Measurements from ENCODE around the gene ARHGAP22. TPM values are rescaled to one million over a fixed set of nuclear protein-coding genes. Genes with fewer than 3 reads are reported as not detected.

The ARHGAP22 gene
- total and polyA plus RNA-seq, 2 of the 4 experiments (the other 2 are of a cell fraction) = 28.3 to 30.2 TPM

DNA sequence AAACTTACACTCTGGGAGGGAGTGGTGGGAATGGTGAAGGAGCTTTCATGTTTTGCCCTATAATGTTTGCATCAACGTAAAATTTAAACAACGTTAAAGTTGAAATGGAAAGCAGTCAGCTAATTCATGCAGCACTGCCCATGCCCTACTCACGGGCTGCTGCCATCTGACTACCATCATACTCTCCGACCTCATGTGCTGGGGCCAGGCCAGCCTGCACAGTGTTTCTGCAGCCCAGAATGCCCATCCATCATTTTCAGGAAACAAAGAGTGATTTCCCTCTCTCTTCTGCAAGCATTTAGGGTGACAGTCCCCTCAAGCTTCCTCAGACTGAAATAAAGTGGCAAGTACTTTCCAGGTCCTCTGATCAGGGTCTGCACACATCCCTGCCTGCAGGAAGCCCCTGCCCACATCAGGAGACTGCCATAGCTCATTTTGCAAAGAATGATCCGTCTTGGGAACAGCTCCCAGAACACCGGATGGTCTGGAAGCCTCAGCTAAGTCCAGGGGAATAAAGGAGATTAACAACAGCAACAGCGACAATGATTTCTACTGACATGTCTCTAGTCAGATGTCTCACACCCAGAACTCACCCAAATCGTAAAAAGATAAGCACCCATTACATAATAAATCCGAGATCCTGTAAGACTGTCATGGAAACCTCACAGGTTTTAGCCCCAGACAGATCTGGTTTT is 40.3 kb downstream of the ARHGAP22 start:
- POLR2A ChIA-PET (ENCODE audit: unreplicated experiment) = no interaction called here

More for the DNA sequence above, 40.3 kb downstream of the ARHGAP22 start:
- H3K36me3 ChIP-seq (ENCODE audit: control insufficient read depth, insufficient read depth, low read length) = no peaks in the 10 kb centered on the region
- H3K18ac ChIP-seq (ENCODE audit: low read depth, low read length) = no peak overlapping the region
- H4K20me1 ChIP-seq (ENCODE audit: insufficient read depth, low read length) = no peaks in the 10 kb centered on the region; the same call in 1 of the 2 replicates
- H3K27ac ChIP-seq (ENCODE audit: insufficient read depth, low read length) = no peak overlapping the region
- H3K23ac ChIP-seq (ENCODE audit: low read depth, low read length) = no peak overlapping the region
- no peaks in the 10 kb centered on the region for H3K27me3 ChIP-seq (ENCODE audit: control insufficient read depth, insufficient read depth, low read length)
- H4K8ac ChIP-seq (ENCODE audit: low read depth in 2 of 2, low read length in 2 of 2) = no peak overlapping the region
- no peak overlapping the region for H2BK20ac ChIP-seq (ENCODE audit: low read depth, low read length)
- no peaks in the 10 kb centered on the region for H3K9me3 ChIP-seq (ENCODE audit: control insufficient read depth, insufficient read depth, low read length)
- no peak overlapping the region for H3K56ac ChIP-seq (ENCODE audit: extremely low read depth, insufficient read depth, low read length)
- CTCF ChIA-PET = no interaction called here
- no peak overlapping the region for H2BK15ac ChIP-seq (ENCODE audit: low read depth, low read length)
- no peak overlapping the region for H2AFZ ChIP-seq (replicated peaks; ENCODE audit: low read length, poor library complexity)
- H3K4me1 ChIP-seq (ENCODE audit: control insufficient read depth, insufficient read depth, low read length) = no peaks in the 10 kb centered on the region
- dilution Hi-C loops (cut with HindIII; ENCODE audit: low sequenced_read_pairs, unreplicated experiment) (no loop called here), intact Hi-C loops (cut with micrococcal nuclease) (no loop called here), in situ Hi-C loops (cut with MboI; ENCODE audit: low sequenced_read_pairs) (loop anchor here (25.0 kb wide), 1 partner anchor 948 kb away; no protein-coding TSS in a partner anchor)
- no peak overlapping the region for H3K4me3 ChIP-seq (ENCODE audit: insufficient read depth, low read depth, low read length)
- no peak overlapping the region for H2BK120ac ChIP-seq (ENCODE audit: low read depth, low read length)
- no peak overlapping the region for H2AK5ac ChIP-seq (ENCODE audit: low read depth, low read length)
- H3K14ac ChIP-seq (replicated peaks; ENCODE audit: low read depth, low read length) = no peak overlapping the region
- no peak for DNase-seq
- no peak overlapping the region for H2AK9ac ChIP-seq (replicated peaks; ENCODE audit: low read depth, low read length, poor library complexity)
- no TSS peak for BruUV-seq (replicated peaks)
- H3K9me1 ChIP-seq (ENCODE audit: insufficient read depth, low read length) = peaks cover 24% of the 10 kb centered on the region
- H2BK5ac ChIP-seq (ENCODE audit: low read depth, low read length, poor library complexity, severe bottlenecking) = no peak overlapping the region
- H3K4ac ChIP-seq (ENCODE audit: low read depth, low read length) = no peak overlapping the region
- 43% methylated on average over 4 of the region's 9 CpGs; no CpG with 5 or more reads in 1 of the 2 experiments for WGBS, 2 experiments (ENCODE audit: extremely low coverage in 2 of 2, insufficient read length in 1 of 2)
- no peak overlapping the region for H3K9ac ChIP-seq (ENCODE audit: low read depth, low read length)
- H4K91ac ChIP-seq (ENCODE audit: insufficient read depth, low read depth, low read length) = no peak overlapping the region
- no peak overlapping the region for H4K5ac ChIP-seq (ENCODE audit: low read depth, low read length)
- TF ChIP-seq FOS (IDR thresholded peaks at IDR 0.05; ENCODE audit: low read depth, low read length) (no peak), RCOR1 (IDR thresholded peaks at IDR 0.05; ENCODE audit: insufficient replicate concordance, low read length) (no peak), ELK1 (IDR thresholded peaks at IDR 0.05; ENCODE audit: borderline replicate concordance, low read depth, low read length) (no peak), CEBPB (IDR thresholded peaks at IDR 0.05; ENCODE audit: low read depth, low read length) (no peak), CHD1 (IDR thresholded peaks at IDR 0.05; ENCODE audit: low read depth, low read length) (no peak), SMC3 (IDR thresholded peaks at IDR 0.05; ENCODE audit: low read depth, low read length) (no peak), RAD21 (IDR thresholded peaks at IDR 0.05; ENCODE audit: low read length) (no peak), RFX5 (IDR thresholded peaks at IDR 0.05; ENCODE audit: low read depth, low read length) (no peak), MAZ (IDR thresholded peaks at IDR 0.05; ENCODE audit: borderline replicate concordance, low read depth, low read length) (no peak), POLR2A (IDR thresholded peaks at IDR 0.05; ENCODE audit: low read depth, low read length) (no peak), USF2 (IDR thresholded peaks at IDR 0.05; ENCODE audit: low read depth, low read length) (no peak), MAFK (IDR thresholded peaks at IDR 0.05; ENCODE audit: low read depth, low read length) (no peak)
- peaks cover 29 to 52% of the 10 kb centered on the region in 2 experiments; a peak in 3 of 4 replicates for H3K79me1 ChIP-seq (ENCODE audit: low read depth in 1 of 2, low read length in 2 of 2)
- no peak overlapping the region for H3K4me2 ChIP-seq (ENCODE audit: low read depth, low read length)
- ATAC-seq (ENCODE audit: low read depth) = no peak

All from IMR-90 (cell line).